ENCODE measurements around the gene HSP90B1. TPM values are rescaled to one million over a fixed set of nuclear protein-coding genes. Genes with fewer than 3 reads are reported as not detected.

Gene HSP90B1
- total RNA-seq, 1 experiment from 2014 or later = 476 TPM

- Histone ChIP-seq H3K9me3 (ENCODE audit: low read length) (no peaks in the 10 kb centered on the region), H3K36me3 (ENCODE audit: low read depth, low read length) (peaks cover 53% of the 10 kb centered on the region), H3F3A (ENCODE audit: low read length, unreplicated experiment) (no peaks in the 10 kb centered on the region), H3K4me1 (ENCODE audit: insufficient read depth, low read length) (no peaks in the 10 kb centered on the region), H4K20me1 (ENCODE audit: low read length) (no peaks in the 10 kb centered on the region), H3K27me3 (ENCODE audit: low read length) (no peaks in the 10 kb centered on the region), H3K27ac (ENCODE audit: low read length) (no peak overlapping the region), H3K79me2 (ENCODE audit: low read length) (peaks cover 37% of the 10 kb centered on the region), H3K9ac (ENCODE audit: low read length) (no peak overlapping the region), H3K4me2 (ENCODE audit: low read length) (no peak overlapping the region), H3K9me2 (replicated peaks; ENCODE audit: low read length) (no peaks in the 10 kb centered on the region), H2AFZ (ENCODE audit: low read length) (no peak overlapping the region), H3K4me3 (ENCODE audit: low read length) (no peak overlapping the region)
- no peak for DNase-seq
- CTCF ChIA-PET = no interaction called here
- intact Hi-C loops (cut with micrococcal nuclease) = no loop called here
- TF ChIP-seq CTCF (conservative IDR thresholded peaks at IDR 0.05; ENCODE audit: low read depth, low read length) = no peak
- no peak for TF ChIP-seq EZH2phosphoT487 (IDR thresholded peaks at IDR 0.05; ENCODE audit: borderline replicate concordance, low read length)
- TF ChIP-seq EZH2 (IDR thresholded peaks at IDR 0.05; ENCODE audit: low read length, unreplicated experiment) = no peak
- no peak for ATAC-seq
- POLR2A ChIA-PET (ENCODE audit: unreplicated experiment) = interaction anchor here (0.6 kb wide), 1 partner anchor 22 kb away, joined by 3 read pairs; no protein-coding TSS in a partner anchor
- no TSS peak for BruUV-seq (replicated peaks)
Measured at GRCh38 chr12:103978384-103978982, 48.3 kb downstream of the HSP90B1 start.

- Histone ChIP-seq H4K20me1 (ENCODE audit: low read length) (no peaks in the 10 kb centered on the region), H2AFZ (ENCODE audit: low read length) (no peak overlapping the region), H3K79me2 (ENCODE audit: low read length) (no peaks in the 10 kb centered on the region), H3K4me3 (ENCODE audit: low read length) (no peak overlapping the region), H3K36me3 (ENCODE audit: low read depth, low read length) (peaks cover 52% of the 10 kb centered on the region), H3K9ac (ENCODE audit: low read length) (no peak overlapping the region), H3K27me3 (ENCODE audit: low read length) (no peaks in the 10 kb centered on the region), H3K9me3 (ENCODE audit: low read length) (no peaks in the 10 kb centered on the region), H3K27ac (ENCODE audit: low read length) (no peak overlapping the region), H3F3A (ENCODE audit: low read length, unreplicated experiment) (no peaks in the 10 kb centered on the region), H3K4me1 (ENCODE audit: insufficient read depth, low read length) (no peaks in the 10 kb centered on the region), H3K4me2 (ENCODE audit: low read length) (no peak overlapping the region), H3K9me2 (replicated peaks; ENCODE audit: low read length) (no peaks in the 10 kb centered on the region)
- intact Hi-C loops (cut with micrococcal nuclease) = no loop called here
- ATAC-seq (no peak), DNase-seq (no peak)
- TF ChIP-seq EZH2 (IDR thresholded peaks at IDR 0.05; ENCODE audit: low read length, unreplicated experiment) (no peak), EZH2phosphoT487 (IDR thresholded peaks at IDR 0.05; ENCODE audit: borderline replicate concordance, low read length) (no peak), CTCF (conservative IDR thresholded peaks at IDR 0.05; ENCODE audit: low read depth, low read length) (no peak)
- CTCF ChIA-PET = no interaction called here
- BruUV-seq (replicated peaks) = no TSS peak
- POLR2A ChIA-PET (ENCODE audit: unreplicated experiment) = no interaction called here
Measured at GRCh38 chr12:103986829-103987228, 56.6 kb downstream of the HSP90B1 start.

- BruUV-seq (replicated peaks) = no TSS peak
Measured at GRCh38 chr12:103994235-103994634, 64.0 kb downstream of the HSP90B1 start.

More at GRCh38 chr12:103994235-103994634, 64.0 kb downstream of the HSP90B1 start:
- peaks cover 13% of the 10 kb centered on the region for H3K36me3 ChIP-seq (ENCODE audit: low read depth, low read length)
- H3K9ac ChIP-seq (ENCODE audit: low read length) = no peak overlapping the region
- no peaks in the 10 kb centered on the region for H4K20me1 ChIP-seq (ENCODE audit: low read length)
- no peaks in the 10 kb centered on the region for H3K9me2 ChIP-seq (replicated peaks; ENCODE audit: low read length)
- H2AFZ ChIP-seq (ENCODE audit: low read length) = no peak overlapping the region
- TF ChIP-seq CTCF (conservative IDR thresholded peaks at IDR 0.05; ENCODE audit: low read depth, low read length) = no peak
- no peak for TF ChIP-seq EZH2phosphoT487 (IDR thresholded peaks at IDR 0.05; ENCODE audit: borderline replicate concordance, low read length)
- no peak for TF ChIP-seq EZH2 (IDR thresholded peaks at IDR 0.05; ENCODE audit: low read length, unreplicated experiment)
- no peak overlapping the region for H3K4me2 ChIP-seq (ENCODE audit: low read length)
- no peaks in the 10 kb centered on the region for H3F3A ChIP-seq (ENCODE audit: low read length, unreplicated experiment)
- no peaks in the 10 kb centered on the region for H3K79me2 ChIP-seq (ENCODE audit: low read length)
- POLR2A ChIA-PET (ENCODE audit: unreplicated experiment) = no interaction called here
- DNase-seq = no peak
- H3K4me1 ChIP-seq (ENCODE audit: insufficient read depth, low read length) = no peaks in the 10 kb centered on the region
- intact Hi-C loops (cut with micrococcal nuclease) = no loop called here
- CTCF ChIA-PET = no interaction called here
- no peak for ATAC-seq
- H3K9me3 ChIP-seq (ENCODE audit: low read length) = no peaks in the 10 kb centered on the region
- H3K4me3 ChIP-seq (ENCODE audit: low read length) = no peak overlapping the region
- H3K27ac ChIP-seq (ENCODE audit: low read length) = no peak overlapping the region
- no peaks in the 10 kb centered on the region for H3K27me3 ChIP-seq (ENCODE audit: low read length)

All from PC-3 (cell line).